IPS-18c (cell line): ENCODE results near the gene DOK6.

Source experiments
- H3K4me3 ChIP-seq: 2 replicates; pipeline ENCODE4 v1.7.0; 2013; ENCODE audit warnings: low read depth, mild to moderate bottlenecking, low read length, moderate library complexity; ENCODE audit not compliant: insufficient read depth
- H3K9me3 ChIP-seq: one replicate; pipeline ENCODE4 v1.6.1; 2013; ENCODE audit warnings: mild to moderate bottlenecking, low read length, moderate library complexity; ENCODE audit not compliant: control insufficient read depth, insufficient read depth

The DOK6 gene

GRCh38 chr18:69684789-69685188 lies 284.1 kb downstream of the DOK6 start:
- Histone ChIP-seq H3K4me3 (no peak overlapping the region), H3K9me3 (no peaks in the 10 kb centered on the region)

- no peak overlapping the region for H3K4me3 ChIP-seq
- H3K9me3 ChIP-seq: no peaks in the 10 kb centered on the region
Measured at GRCh38 chr18:69686861-69687260, 286.2 kb downstream of the DOK6 start.

- Histone ChIP-seq H3K9me3 (no peaks in the 10 kb centered on the region), H3K4me3 (no peak overlapping the region)
Measured at GRCh38 chr18:69689121-69689759, 288.6 kb downstream of the DOK6 start.

- H3K4me3 ChIP-seq: no peak overlapping the region
Measured at GRCh38 chr18:69691008-69691760, 290.5 kb downstream of the DOK6 start.

GRCh38 chr18:69697069-69697468 lies 296.4 kb downstream of the DOK6 start:
- Histone ChIP-seq H3K4me3 (no peak overlapping the region), H3K9me3 (no peaks in the 10 kb centered on the region)

More at GRCh38 chr18:69691008-69691760, 290.5 kb downstream of the DOK6 start:
- H3K9me3 ChIP-seq: no peaks in the 10 kb centered on the region

- Histone ChIP-seq H3K9me3 (no peaks in the 10 kb centered on the region), H3K4me3 (no peak overlapping the region)
Measured at GRCh38 chr18:69697689-69698088, 297.0 kb downstream of the DOK6 start.

GRCh38 chr18:69701305-69701704 lies 300.6 kb downstream of the DOK6 start:
- Histone ChIP-seq H3K9me3 (no peaks in the 10 kb centered on the region), H3K4me3 (no peak overlapping the region)

- Histone ChIP-seq H3K9me3 (no peaks in the 10 kb centered on the region), H3K4me3 (no peak overlapping the region)
Measured at GRCh38 chr18:69703461-69703860, 302.8 kb downstream of the DOK6 start.

- no peaks in the 10 kb centered on the region for H3K9me3 ChIP-seq
- H3K4me3 ChIP-seq: no peak overlapping the region
Measured at GRCh38 chr18:69705987-69706386, 305.3 kb downstream of the DOK6 start.

- H3K4me3 ChIP-seq: no peak overlapping the region
- H3K9me3 ChIP-seq: no peaks in the 10 kb centered on the region
Measured at GRCh38 chr18:69708844-69709243, 308.2 kb downstream of the DOK6 start.

GRCh38 chr18:69715191-69715795 lies 314.6 kb downstream of the DOK6 start:
- H3K4me3 ChIP-seq: no peak overlapping the region

GRCh38 chr18:69717586-69717985 lies 316.9 kb downstream of the DOK6 start:
- H3K9me3 ChIP-seq: peaks cover 6% of the 10 kb centered on the region

More at GRCh38 chr18:69715191-69715795, 314.6 kb downstream of the DOK6 start:
- H3K9me3 ChIP-seq: peaks cover 6% of the 10 kb centered on the region

GRCh38 chr18:69718912-69719547 lies 318.3 kb downstream of the DOK6 start:
- Histone ChIP-seq H3K4me3 (no peak overlapping the region), H3K9me3 (peaks cover 6% of the 10 kb centered on the region)

More at GRCh38 chr18:69717586-69717985, 316.9 kb downstream of the DOK6 start:
- no peak overlapping the region for H3K4me3 ChIP-seq

- H3K9me3 ChIP-seq: peaks cover 6% of the 10 kb centered on the region
- H3K4me3 ChIP-seq: no peak overlapping the region
Measured at GRCh38 chr18:69720422-69720821, 319.7 kb downstream of the DOK6 start.

- peaks cover 6% of the 10 kb centered on the region for H3K9me3 ChIP-seq
- H3K4me3 ChIP-seq: no peak overlapping the region
Measured at GRCh38 chr18:69723434-69723833, 322.7 kb downstream of the DOK6 start.

GRCh38 chr18:69725009-69725408 lies 324.3 kb downstream of the DOK6 start:
- Histone ChIP-seq H3K9me3 (no peaks in the 10 kb centered on the region), H3K4me3 (no peak overlapping the region)

GRCh38 chr18:69725855-69726508 lies 325.3 kb downstream of the DOK6 start:
- H3K9me3 ChIP-seq: no peaks in the 10 kb centered on the region
- H3K4me3 ChIP-seq: no peak overlapping the region
